HG02642 (cell line): Measurements from ENCODE around the gene HMCN2.
"Not testable (repeated sequence)": the region's sequence is repeated elsewhere in the genome, so short reads cannot be mapped to it uniquely, and the experiment has no call there.

Experiments used
- ATAC-seq: cut with Tn5 transposase; IDR thresholded peaks from one replicate; pipeline ENCODE4 v1.9.1; 2021; ENCODE audit warnings: mild to moderate bottlenecking; ENCODE audit not compliant: unreplicated experiment, poor library complexity

HMCN2 gene

DNA sequence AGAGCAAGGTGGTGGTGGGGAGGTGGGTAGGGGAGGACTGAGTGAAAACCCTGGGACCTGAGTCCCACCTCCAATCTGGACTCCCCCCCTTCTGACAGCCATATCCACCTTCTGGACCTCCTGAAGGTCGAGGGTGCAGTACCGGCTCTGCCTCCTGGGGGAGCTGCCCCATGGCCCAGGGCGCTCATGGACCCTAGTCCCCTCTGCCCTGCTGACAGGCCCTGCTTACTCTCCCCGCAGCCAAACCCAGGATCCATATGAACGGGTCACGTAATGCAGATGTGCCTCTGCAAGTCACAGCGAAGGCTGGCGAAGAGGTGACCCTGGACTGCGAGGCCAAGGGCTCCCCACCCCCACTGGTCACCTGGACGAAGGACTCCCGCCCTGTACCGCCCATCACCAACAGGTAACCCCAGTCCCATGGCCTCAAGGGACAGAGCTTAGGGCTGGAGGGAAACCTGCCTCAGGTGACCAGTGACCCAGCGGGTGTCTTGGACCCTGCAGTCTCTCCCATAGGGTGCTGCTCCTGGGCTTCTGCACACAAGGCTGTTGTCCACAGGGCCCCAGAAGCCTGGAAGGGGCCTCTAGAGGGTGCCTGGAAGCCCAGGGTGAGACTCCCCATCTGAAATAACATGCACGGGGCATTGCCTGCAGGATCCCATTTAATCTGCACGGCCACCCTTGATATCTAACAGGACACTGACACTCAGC, 61.7 kb downstream of the HMCN2 start:
- ATAC-seq, result no peak

DNA sequence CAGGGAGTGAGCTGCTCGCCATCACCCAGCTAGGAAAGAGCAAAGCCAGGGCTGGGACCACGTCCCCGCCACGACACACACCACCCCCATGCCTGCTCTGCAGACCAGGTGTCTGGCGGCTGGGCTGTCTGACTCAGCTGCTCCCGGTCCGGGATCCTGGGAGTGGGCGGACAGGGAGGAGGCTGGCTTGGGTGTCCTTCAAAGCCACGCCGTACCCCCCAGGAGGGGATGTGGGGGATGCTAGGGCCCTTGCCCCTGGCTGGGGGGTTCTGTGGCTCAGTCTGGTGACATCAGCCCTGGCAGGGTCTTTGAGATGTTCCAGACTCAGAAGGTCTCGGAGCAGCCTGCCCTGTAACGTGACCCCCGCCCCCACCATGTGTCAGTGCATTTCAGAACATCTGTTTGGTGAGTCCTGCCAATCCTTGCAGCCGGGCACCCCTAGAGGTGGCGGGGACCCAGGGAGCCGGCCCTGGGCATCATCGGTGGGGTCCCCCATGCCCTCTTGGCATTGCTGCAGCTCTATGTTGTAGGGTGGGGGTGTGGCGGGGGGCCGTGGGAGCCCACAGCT, 62.3 kb downstream of the HMCN2 start:
- no peak for ATAC-seq

GRCh38 chr9:130328349-130328801, 62.8 kb downstream of the HMCN2 start:
- no peak for ATAC-seq

DNA sequence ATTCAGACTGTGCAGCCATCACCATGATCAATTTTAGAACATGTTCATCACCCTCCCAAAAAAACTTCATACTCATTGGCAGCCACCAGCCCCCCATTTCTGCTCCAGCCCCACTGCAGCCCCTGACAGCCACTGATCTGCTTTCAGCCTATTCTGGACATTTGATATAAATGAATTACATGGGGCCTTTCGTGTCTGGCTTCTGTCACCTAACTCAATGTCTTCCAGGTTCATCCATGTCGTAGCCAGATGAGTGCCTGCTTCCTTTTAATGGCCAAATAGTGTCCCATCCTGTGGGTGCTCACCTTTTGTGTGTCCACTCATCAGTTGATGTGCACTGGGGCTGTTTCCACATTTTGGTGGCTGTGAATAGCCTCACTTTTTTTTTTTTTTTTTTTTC, 63.5 kb downstream of the HMCN2 start:
- ATAC-seq, result no peak

- ATAC-seq, result no peak
Measured at GRCh38 chr9:130330202-130330862, 64.8 kb downstream of the HMCN2 start.

GRCh38 chr9:130331061-130331460, 65.5 kb downstream of the HMCN2 start:
- ATAC-seq, result no peak

DNA sequence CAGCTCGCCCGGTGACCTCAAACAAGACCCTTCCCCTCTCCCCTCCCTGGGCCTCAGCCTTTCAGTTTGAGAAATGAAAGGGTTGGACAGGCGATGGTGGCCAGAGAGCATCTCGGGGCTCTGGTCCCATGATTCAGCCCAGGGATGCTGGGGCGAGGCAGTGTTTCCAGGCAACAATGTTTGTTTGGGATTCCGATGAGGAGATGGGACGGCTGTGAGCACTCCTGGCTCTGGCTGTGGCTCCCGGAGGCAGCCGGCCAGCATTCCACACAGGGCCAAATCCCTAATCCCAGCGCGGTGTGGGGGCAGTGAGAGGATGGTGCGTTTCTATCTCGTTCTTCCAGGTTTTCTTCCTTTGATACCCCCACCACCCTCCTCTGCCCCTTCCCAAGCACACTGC, 66.0 kb downstream of the HMCN2 start:
- no peak for ATAC-seq

- no peak for ATAC-seq
Measured at GRCh38 chr9:130332384-130332926, 66.9 kb downstream of the HMCN2 start.

DNA sequence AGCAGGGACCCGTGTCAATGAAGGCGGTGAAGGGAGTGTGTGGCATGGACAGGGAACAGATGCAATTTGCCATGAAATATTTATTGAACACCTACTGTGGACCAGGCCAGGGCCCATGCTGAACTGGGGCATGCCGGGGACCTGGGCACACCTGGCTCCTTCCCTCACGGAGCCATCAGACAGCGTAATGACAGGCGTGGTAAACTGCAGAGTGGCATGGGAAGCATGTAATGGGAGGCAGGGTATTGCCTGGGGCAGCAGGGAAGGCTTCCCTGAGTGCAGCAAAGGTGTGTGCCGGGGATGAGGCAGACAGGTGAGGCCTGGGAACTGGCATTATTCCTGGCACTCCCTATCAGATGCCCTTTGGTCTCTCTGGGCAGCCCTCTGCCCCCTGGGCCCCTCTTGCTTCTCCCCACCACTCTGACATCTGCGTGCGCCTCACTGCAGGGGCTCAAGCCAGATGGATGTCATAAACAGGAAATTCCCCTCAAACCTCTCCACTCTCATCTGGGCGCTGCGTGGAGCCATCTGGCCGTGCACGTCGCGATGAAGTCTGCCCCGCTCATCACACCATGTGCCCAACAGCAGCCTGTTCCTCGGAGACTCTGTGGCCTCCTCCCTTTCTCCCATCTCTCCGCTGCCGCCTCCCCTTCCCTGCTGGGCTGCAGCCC, 67.6 kb downstream of the HMCN2 start:
- ATAC-seq, result no peak

GRCh38 chr9:130333712-130334062, 68.1 kb downstream of the HMCN2 start:
- no peak for ATAC-seq

- ATAC-seq, result no peak
Measured at GRCh38 chr9:130334915-130335314, 69.4 kb downstream of the HMCN2 start.

- ATAC-seq, result no peak
Measured at GRCh38 chr9:130336027-130336610, 70.6 kb downstream of the HMCN2 start.

DNA sequence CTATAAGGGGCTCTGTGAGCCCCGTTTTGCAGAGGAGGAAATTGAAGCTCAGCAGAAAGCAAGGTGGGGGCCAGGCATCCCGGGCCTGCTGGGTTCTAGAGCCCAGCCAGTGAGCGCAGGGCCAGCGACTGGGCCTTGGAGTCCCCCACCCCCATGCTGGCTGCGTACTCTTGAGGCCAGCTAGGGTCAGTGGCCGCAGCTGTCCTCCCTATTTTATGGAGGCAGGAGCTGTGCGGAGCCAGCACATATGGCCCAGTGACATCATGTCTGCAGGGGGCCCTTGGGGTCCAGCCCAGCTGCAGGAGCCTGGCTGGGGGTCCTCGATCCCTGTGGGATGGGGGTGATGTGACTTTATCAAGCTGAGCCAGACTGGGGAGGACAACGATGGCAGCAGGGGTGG, 71.3 kb downstream of the HMCN2 start:
- no peak for ATAC-seq

- no peak for ATAC-seq
Measured at GRCh38 chr9:130337318-130337717, 71.8 kb downstream of the HMCN2 start.

GRCh38 chr9:130337784-130338380, 72.3 kb downstream of the HMCN2 start:
- no peak for ATAC-seq

GRCh38 chr9:130338891-130339290, 73.3 kb downstream of the HMCN2 start:
- not testable (repeated sequence) for ATAC-seq

DNA sequence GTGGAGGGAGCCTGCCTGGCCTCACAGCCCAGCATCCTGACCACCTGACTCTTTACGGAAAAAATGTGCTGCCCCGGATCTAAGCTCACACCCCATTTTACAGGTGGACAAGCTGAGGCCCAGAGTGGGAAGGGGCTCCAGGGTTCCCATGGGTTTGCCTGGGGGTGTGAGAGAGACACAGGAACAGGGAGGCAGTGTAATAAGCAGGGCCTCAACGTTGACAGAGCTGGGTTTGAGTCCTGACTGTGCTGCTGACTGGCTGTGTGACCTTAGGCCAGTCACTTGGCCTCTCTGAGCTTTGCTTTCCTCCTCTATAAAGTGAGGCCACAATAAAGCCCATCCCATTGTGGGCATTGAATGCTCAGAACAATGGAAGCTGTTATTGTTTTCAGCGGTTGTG, 73.7 kb downstream of the HMCN2 start:
- ATAC-seq, result no peak

DNA sequence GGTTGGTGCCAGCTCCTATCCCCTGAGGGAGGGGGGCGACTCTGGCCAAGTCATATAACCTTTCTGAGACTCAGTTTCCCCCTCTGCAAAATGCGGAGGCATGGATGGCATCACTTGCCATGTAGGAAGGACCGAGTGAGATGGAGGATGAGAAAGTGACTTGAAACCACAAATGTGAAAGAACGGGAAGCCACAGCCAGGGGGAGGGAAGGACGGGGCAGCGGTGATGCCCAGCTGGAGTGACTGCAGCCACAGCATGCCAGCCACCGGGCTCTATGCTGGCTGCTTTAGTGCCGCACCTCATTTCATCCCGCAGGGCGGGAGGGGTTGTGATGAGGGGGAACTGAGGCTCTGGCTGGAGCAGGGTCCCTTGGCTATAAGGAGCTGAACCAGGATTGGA, 74.5 kb downstream of the HMCN2 start:
- no peak for ATAC-seq

- ATAC-seq, result not testable (repeated sequence)
Measured at GRCh38 chr9:130340557-130340956, 75.0 kb downstream of the HMCN2 start.

- no peak for ATAC-seq
Measured at GRCh38 chr9:130341128-130341527, 75.6 kb downstream of the HMCN2 start.
